HG02610 (cell line): ENCODE data around the gene PANK1.
"Not testable (repeated sequence)": the region's sequence is repeated elsewhere in the genome, so short reads cannot be mapped to it uniquely, and the experiment has no call there.

Experiments used
- ATAC-seq: cut with Tn5 transposase; IDR thresholded peaks from one replicate; pipeline ENCODE4 v1.9.1; 2021; ENCODE audit warnings: mild to moderate bottlenecking, moderate library complexity; ENCODE audit not compliant: unreplicated experiment

The PANK1 gene

DNA sequence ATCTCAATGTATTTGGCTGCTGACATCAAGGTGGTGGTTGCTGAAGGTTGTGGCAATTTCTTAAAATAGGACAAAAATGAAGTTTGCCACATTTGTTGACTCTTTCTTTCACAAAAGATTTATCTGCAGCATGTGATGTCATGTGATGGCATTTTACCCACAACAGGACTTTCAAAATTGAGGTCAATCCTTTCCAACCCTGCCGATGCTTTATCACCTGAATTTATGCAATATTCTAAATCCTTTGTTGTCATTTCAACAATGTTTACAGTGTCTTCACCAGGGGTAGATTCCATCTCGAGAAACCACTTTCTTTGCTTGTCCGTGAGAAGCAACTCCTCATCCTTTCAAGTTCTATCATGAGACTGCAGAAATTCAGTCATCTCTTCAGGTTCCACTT, 69.0 kb downstream of the PANK1 start:
- ATAC-seq: no peak

DNA sequence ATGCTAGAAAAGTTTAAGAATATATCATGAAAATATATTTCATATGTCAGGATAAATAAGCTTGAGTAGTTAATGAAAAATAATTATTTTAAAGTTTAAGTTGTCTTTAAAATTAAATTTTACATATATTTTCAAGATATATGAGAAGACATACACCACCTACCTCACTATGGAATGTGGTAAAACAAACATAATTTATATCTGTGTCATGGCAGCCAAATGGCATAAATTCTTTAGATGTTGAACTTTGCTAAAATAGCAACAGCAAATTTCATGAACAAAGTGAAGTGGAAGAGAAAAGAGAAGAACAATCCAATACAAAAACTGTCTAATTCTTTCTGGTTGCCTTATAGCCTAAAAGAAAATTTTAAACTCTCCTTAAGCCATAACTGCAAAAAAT, 70.0 kb downstream of the PANK1 start:
- ATAC-seq: no peak

- no peak for ATAC-seq
Observed at GRCh38 chr10:89574368-89574767, 70.7 kb downstream of the PANK1 start.

DNA sequence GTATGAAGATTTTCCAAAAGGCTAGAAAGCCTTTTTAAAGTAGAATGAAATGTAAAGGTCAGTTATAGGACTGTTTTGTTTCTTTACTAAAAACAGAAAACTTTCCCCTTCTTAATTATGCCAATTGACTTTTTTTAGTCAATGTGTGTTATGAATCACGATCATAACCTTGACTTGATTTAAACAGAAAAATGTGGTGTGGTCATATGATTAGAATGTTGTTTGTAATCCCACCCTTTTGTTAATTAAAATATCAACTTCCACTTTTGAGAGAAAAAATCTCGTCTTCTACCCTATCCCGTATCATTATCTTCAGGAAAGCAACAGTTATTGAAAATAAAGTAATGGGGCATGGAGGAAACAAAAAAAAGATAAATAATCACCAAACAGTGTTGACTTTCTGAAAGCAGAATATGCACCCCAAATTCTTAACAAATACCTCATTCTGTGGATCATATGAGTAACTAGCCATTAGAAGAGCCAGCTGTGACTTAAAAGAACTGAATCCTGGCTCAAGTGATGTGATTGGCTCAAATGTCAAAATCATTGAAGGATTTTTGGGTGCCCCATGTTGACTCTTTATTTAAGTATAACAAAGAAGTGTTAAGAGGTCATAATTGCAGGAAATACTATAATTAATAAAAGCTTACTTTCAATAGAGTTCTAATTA, 77.3 kb downstream of the PANK1 start:
- ATAC-seq: no peak

- no peak for ATAC-seq
Observed at GRCh38 chr10:89566992-89567391, 78.0 kb downstream of the PANK1 start.

DNA sequence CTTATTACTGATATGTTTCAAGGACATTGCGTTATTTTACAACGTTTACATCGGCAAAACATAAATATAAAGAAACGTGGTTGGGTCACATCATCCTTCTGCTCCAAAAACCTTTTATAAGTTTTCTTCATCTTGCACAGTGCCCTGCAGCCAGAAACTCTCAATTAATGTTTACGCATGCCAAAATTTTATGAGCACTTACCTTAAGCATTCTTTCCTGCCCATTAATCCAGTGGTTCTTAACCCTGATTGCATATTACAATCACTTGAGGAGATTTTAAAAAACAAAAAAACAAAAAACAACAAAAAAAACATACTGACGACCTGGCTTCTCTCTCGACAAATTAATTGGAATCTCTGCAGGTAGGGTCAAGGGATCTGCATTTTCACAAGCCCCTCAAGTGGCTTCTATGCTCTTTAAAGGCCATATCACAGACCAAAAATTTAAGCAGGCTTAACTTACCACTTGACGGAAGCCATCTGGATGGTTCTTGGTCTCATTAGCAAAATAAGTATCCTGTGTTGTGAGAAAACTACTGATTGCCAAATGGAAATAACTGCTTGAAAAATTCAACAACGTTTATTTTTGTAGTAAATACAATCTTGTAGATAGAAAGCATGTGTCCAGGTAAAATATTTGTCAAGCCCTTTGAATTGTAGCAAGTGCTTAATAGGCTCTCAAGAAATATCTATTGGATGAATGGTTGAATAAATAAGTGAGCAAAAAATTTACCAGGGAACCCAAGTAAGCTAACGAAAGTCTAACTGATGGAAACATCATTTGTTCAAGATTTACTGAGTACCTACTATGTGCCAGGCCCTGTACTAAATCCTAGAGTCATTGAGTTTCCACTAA, 78.7 kb downstream of the PANK1 start:
- ATAC-seq: no peak

- no peak for ATAC-seq
Observed at GRCh38 chr10:89565180-89565579, 79.9 kb downstream of the PANK1 start.

DNA sequence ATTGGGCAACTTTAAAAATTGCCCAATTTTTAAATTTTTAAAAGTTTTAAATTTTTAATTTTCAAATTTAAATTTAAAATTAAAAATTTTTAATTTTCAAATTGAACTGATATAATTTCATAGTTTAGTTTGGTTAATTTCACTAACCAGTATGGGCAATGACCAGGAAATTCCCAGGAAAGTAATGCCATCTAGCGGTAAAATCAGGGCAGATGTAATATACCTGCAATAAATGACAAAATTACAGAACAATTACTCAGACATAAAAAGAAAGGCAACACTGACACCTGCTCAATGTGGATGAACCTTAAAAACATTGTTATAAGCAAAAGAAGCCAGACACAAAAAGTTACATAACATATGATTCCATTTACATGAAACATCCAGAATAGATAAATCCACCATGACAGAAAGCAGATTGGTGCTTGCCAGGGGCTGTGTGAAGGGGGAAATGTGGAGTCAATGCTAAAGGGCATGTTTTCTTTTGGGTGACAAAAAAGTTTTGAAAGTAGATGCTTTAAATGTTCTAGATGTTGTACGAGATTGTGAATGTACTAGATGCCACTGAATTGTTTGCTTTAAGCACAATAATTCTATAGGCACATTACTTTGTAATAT, 81.1 kb downstream of the PANK1 start:
- ATAC-seq: no peak

DNA sequence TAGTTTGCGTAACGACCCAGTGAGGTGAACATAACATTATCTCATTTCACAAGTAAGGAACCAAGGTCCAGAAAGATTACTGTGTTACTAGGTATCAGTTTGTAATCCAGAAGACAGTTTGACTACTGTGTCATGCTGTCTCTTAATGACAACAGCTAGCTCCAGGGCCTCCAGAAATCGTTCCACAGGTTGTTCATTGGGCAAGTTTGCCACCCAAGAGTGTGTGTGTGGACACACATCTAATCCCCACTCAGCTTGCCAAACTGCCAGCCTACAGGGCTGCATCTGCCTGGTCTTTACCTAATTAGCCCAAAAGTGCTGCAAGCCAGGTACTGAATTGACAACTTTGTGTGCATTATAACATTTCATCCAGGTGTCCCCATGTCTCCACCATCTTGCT, 81.7 kb downstream of the PANK1 start:
- ATAC-seq: no peak

- no peak for ATAC-seq
Observed at GRCh38 chr10:89556600-89556999, 88.4 kb downstream of the PANK1 start.

DNA sequence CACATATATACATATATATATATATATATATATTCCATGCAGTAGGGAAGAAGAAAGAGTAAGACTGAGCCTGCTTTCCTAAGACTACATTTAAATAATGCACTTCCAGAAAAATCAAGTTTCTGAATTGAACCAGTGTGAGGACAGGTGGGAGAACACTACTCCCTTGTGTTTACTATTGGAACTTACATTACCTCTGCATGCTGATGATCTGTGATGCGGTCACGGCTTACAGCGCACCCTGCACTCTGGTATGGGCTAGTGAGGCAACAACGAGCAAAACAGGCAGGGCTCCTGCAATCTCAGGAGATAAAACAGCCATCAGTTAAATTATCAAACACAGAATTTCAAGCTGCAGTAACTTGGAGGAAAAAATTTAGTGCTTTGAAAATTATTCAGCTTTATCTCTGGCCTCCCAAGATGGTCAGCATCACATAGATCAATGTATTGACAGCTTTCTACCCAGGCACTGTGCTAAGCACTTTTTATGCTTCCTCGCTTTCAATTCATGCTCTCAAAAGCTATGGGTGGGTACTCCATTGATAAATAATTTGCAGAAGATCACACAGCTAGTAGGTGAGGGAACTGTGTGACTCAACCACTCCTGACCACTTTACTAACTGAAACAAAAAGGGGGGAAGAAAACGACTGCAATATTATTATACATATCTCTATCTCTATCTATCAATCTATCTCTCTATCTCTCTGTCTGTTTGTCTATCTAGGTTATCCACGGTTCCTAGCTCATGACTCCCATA, 89.2 kb downstream of the PANK1 start:
- no peak for ATAC-seq

DNA sequence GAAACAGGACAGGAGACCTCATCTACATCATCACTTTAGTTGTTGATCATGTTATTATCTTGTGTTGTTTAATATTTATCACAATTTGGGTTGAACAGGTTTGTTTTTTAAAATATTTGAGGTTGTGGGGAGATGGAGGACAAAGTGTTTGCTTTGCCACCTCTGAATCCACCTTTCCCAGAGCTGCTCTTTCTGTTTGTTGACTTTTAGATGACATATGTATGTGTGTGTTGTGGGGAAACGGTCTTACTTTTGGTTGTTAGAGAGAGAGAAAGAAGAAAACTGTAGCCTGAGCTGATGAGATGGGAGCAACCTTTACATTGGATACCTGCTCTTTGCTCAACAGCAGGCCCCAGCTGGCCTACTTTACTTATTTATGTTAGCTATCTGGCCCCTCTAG, 90.6 kb downstream of the PANK1 start:
- ATAC-seq: no peak

- ATAC-seq: no peak
Observed at GRCh38 chr10:89553064-89553734, 91.8 kb downstream of the PANK1 start.

GRCh38 chr10:89552213-89552612, 92.8 kb downstream of the PANK1 start:
- ATAC-seq: no peak

- ATAC-seq: no peak
Observed at GRCh38 chr10:89550509-89550908, 94.5 kb downstream of the PANK1 start.

GRCh38 chr10:89549510-89549909, 95.5 kb downstream of the PANK1 start:
- no peak for ATAC-seq

- no peak for ATAC-seq
Observed at GRCh38 chr10:89548673-89549072, 96.4 kb downstream of the PANK1 start.

- ATAC-seq: no peak
Observed at GRCh38 chr10:89547853-89548513, 97.1 kb downstream of the PANK1 start.

DNA sequence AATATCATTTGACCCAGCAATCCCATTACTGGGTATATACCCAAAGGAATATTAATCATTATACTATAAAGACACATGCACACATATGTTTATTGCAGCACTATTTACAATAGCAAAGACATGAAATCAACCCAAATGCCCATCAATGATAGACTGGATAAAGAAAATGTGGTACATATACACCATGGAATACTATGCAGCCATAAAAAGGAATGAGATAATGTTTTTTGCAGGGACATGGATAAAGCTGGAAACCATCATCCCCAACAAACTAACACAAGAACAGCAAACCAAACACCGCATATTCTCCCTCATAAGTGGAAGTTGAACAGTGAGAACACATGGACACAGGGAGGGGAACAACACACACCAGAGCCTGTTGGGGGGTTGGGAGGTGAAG, 98.4 kb downstream of the PANK1 start:
- ATAC-seq: not testable (repeated sequence)

- ATAC-seq: no peak
Observed at GRCh38 chr10:89543841-89544240, 101.2 kb downstream of the PANK1 start.
